ENCODE measurements around the gene SMC3. TPM values are rescaled to one million over a fixed set of nuclear protein-coding genes. Genes with fewer than 3 reads are reported as not detected.

SMC3 gene
- total and polyA plus RNA-seq, 7 donors: 15.3 to 25.3 (median 19.2) TPM

GRCh38 chr10:110625951-110626855, 58.7 kb downstream of the SMC3 start:
- Histone ChIP-seq H3K27ac (no peak overlapping the region), H3K9me3 (peaks cover under 1% of the 10 kb centered on the region), H3K4me1 (peaks cover 13% of the 10 kb centered on the region), H3K4me3 (no peak overlapping the region), H3K27me3 (ENCODE audit: insufficient read depth in 3 of 3, low read length in 2 of 3) (no peaks in the 10 kb centered on the region), H3K36me3 (ENCODE audit: insufficient read depth in 1 of 2, low read depth in 1 of 2) (no peaks in the 10 kb centered on the region)
- intact Hi-C loops (cut with DNase I): no loop called here
- WGBS, 3 donors: 91 to 99% (median 97%) methylated on average over 5 of the region's 5 CpGs
- DNase-seq (no peak), ATAC-seq (no peak)
- TF ChIP-seq CTCF (IDR thresholded peaks at IDR 0.05): no peak

- Histone ChIP-seq H3K4me1 (peaks cover 13% of the 10 kb centered on the region), H3K36me3 (ENCODE audit: insufficient read depth in 1 of 2, low read depth in 1 of 2) (no peaks in the 10 kb centered on the region), H3K9me3 (no peaks in the 10 kb centered on the region), H3K27me3 (ENCODE audit: insufficient read depth in 3 of 3, low read length in 2 of 3) (no peaks in the 10 kb centered on the region), H3K4me3 (no peak overlapping the region), H3K27ac (no peak overlapping the region)
- DNase-seq: no peak
- intact Hi-C loops (cut with DNase I): no loop called here
- no peak for ATAC-seq
- TF ChIP-seq CTCF (IDR thresholded peaks at IDR 0.05): no peak
These were observed 60.7 kb downstream of the SMC3 start for GRCh38 chr10:110628161-110628560.

- Histone ChIP-seq H3K4me1 (peaks cover 14% of the 10 kb centered on the region), H3K36me3 (ENCODE audit: insufficient read depth in 1 of 2, low read depth in 1 of 2) (no peaks in the 10 kb centered on the region), H3K9me3 (no peaks in the 10 kb centered on the region), H3K4me3 (no peak overlapping the region), H3K27ac (peak overlapping the region; percentile 71), H3K27me3 (ENCODE audit: insufficient read depth in 3 of 3, low read length in 2 of 3) (no peaks in the 10 kb centered on the region)
- DNase-seq (no peak), ATAC-seq (peak; percentile 43 to 63 (median 51))
- intact Hi-C loops (cut with DNase I): no loop called here
- TF ChIP-seq CTCF (IDR thresholded peaks at IDR 0.05): no peak
- 21 to 34% (median 24%) methylated on average over 3 of the region's 3 CpGs for WGBS, 3 donors
These were observed 62.2 kb downstream of the SMC3 start for GRCh38 chr10:110629680-110630191.

- H3K27ac ChIP-seq: no peak overlapping the region
- H3K36me3 ChIP-seq (ENCODE audit: insufficient read depth in 1 of 2, low read depth in 1 of 2): no peaks in the 10 kb centered on the region
- no peaks in the 10 kb centered on the region for H3K27me3 ChIP-seq (ENCODE audit: insufficient read depth in 3 of 3, low read length in 2 of 3)
- H3K4me3 ChIP-seq: no peak overlapping the region
- no peak for TF ChIP-seq CTCF (IDR thresholded peaks at IDR 0.05)
- intact Hi-C loops (cut with DNase I): no loop called here
- ATAC-seq: no peak
- no peak for DNase-seq
- peaks cover 35% of the 10 kb centered on the region for H3K4me1 ChIP-seq
- H3K9me3 ChIP-seq: no peaks in the 10 kb centered on the region
These were observed 64.4 kb downstream of the SMC3 start for GRCh38 chr10:110631934-110632333.

Measured in psoas muscle (tissue), 8 donors.